NCI-H510A treated with DMSO at 0.1 percent for 48 hours (cell line): Measurements from ENCODE around the gene CEL.

Source experiments
- DNase-seq: peaks from one replicate; lab custom pipeline; 2025; lab: John Stamatoyannopoulos, UW

The CEL gene

DNA sequence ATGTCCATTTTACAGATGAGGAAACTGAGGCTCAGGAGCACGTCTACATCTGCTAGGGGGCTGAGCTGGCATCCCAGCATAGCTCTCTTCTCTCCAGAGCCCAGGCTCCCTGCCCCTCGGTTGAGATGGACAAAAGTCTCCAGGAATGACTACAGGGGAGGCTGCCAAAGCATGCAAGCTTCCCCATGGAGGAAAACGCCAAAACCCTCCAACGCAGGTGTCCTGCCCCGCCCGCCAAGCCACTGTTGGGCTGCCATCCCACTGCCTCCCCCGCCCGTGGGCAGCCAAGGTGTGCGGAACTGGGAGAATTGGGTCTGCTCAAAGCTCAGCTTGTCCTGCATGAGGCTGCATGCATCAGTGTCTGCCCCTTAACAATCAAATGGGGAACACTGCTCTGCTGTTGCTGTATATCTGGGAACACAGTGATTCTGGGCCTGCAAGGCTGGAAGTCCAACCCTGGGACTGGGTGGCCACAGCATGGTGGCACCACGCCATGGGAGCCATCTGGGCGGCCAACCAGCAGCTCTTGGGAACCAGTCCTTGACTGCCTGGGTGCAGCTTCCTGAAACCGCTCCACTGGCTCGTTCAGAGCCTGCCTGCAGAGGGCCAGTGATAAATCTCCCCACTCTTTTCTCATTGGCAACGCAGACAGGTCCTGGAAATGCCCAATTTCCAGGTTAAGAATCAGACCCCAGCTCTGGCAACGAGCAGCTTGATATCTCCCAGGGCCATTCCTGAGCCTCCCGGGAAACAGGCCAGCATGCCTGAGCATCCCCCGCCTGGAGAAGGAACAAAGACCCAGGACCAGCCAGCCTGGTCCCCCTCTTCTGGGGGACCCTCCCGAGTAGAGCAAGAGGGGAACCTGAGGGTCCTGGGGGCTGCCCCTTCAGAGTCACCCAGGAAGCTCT lies 55.7 kb downstream of the CEL start:
- DNase-seq, result no peak

DNA sequence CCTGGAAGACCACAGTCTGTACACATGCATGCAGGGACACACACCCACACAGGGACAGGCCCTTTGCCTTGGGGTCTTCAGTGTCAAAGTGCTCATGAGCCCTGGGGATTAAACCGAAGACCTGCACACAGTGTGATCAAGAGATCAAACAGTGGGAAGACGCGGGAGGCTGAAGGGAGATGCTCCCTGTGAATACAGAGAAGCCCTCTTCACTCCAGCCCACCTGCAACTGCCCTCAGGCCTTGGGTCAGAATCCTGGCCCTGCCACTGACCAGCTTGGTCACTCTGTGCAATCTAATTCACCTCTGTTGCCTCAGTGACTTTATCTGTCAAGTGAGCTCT lies 56.4 kb downstream of the CEL start:
- no peak for DNase-seq

DNA sequence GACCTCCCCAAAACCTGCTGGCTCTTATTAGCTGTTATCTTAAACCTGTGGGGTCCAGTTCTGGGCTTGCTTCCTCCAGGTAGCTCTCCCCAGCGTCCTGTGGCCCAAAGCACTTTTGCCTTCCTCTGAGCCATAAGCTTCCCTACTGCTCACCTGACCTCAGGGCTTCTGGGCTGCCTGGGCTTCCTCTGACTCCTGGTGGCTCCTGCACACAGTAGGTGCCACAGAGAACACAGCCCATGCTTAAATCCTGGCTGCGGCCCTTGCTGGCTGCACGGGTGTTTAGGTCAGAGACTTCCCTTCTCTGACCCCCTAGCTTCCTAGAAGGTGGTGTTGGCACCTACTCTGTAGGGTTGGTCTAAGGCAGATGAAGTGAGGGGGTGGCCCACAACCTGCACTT lies 56.8 kb downstream of the CEL start:
- DNase-seq, result no peak

DNA sequence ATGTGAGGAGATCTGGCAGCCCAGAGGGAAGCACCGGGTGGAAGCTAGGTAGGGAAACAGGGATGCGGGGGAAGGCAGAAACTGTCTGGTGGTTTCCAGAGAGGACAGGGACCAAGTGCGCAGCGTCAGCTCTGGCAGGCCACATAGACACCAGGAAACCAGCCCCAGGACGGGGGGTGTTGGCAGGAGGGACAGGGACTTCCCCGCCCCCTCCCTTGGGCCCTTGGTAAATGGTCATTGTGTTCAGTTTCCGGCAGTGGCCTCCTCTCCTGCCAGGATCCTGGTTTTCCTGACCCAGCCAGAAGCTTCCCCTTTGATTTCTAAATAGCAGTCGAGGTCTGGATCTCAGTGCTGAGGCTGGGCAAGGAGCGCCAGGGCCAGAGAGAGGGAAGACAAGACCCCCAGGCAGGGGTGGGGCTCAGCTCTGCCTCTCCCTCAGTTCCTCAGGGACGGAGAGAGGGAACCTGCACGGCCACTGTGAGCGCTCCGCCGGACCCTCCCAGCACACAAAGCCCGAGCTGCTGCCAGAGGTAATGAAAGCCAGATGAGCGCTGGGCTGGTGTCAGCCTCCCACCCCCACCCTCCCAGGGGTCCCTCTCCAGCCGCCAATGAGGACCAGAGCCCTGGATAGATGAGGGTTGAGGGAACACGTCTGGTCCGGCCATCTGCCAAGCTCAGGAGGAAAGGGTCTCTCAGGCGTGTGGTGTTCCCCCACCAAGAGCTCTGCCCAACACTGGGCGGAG lies 57.5 kb downstream of the CEL start:
- DNase-seq, result no peak

DNA sequence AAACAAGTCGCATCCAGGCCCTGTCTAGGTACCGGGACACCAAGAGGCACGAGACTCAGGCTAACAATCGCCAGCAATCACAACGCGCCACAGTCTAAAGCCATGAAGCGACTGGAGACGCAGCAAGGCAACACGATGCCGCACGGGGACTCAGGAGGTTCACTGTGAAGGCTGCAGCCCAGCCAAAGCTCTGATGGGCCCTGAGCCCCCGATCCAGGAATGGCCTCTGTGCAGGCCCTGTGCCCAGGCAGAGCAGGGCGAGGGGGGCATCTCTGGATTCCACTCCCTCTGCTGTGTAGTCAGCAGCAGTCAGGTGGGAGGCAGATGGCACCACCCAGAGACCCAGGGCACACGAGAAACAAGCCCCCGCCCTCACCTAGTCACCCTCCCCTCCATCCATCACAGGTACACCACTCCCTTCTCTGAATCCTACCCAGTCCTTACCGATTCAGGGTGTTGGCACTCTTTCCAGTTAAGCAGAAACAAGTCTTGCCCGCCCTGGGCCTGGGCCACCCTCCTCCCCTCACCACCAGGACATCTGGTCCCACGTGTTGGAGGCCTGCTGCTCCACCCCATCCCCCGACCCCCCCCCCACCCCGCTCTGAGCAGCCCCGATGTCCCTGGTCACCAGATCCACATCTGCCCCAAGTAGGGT lies 58.2 kb downstream of the CEL start:
- no peak for DNase-seq

DNA sequence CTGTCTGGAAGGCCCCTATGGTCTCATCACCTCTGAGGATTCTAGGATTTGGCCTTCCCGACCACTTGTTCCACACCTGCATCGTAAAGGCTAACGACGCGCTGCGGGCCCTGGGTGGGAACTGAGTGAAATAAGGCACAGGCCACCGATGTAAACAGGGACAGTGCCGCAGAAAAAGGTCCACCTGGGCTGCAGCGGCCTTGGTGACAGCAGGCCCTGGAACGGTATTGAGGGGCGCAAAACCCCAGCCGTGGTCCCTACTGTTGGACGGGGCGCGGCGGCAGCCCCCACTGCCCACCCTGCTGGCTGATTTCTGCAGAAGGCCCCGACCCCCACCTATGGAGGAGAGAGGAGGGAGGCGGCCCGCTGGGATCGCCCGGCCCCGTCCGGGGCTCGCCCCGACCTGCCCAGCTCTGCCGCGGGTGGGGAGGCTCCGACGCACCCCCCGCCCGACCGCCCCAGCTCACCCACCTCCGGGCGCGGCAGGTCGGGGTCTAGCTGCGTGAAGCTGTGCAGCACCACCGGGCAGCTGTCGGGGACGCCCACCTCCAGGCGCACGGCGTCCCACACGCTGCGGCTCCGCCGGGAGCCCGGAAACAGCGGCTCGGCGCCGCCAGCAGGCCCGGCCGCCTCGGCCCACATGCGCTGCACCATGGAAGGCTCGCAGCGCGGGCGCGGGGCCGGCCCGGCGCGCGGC lies 58.9 kb downstream of the CEL start:
- no peak for DNase-seq
